Measurements from ENCODE around the gene RASSF1. TPM values are rescaled to one million over a fixed set of nuclear protein-coding genes. Genes with fewer than 3 reads are reported as not detected.
A peak's percentile ranks its signal among the peaks of the same experiment; 100 is the strongest.

Gene RASSF1
- polyA plus RNA-seq, 1 donor from 2014 or later: 51.4 TPM

GRCh38 chr3:50319181-50319893 lies 21.3 kb downstream of the RASSF1 start:
- Histone ChIP-seq H2AFZ (ENCODE audit: low read depth, low read length) (no peak overlapping the region), H3K27me3 (ENCODE audit: insufficient read depth, low read depth, low read length) (no peaks in the 10 kb centered on the region), H3K9me2 (ENCODE audit: insufficient read depth, low read length) (no peaks in the 10 kb centered on the region), H3K9ac (ENCODE audit: low read length) (no peak overlapping the region), H3F3A (ENCODE audit: insufficient read depth, low read length, poor library complexity, severe bottlenecking) (no peaks in the 10 kb centered on the region), H4K20me1 (ENCODE audit: insufficient read depth) (no peaks in the 10 kb centered on the region), H3K4me2 (ENCODE audit: low read length) (no peak overlapping the region), H3K9me3 (ENCODE audit: low read length) (no peaks in the 10 kb centered on the region), H3K27ac (ENCODE audit: low read length) (no peak overlapping the region), H3K36me3 (ENCODE audit: insufficient read depth, low read length) (no peaks in the 10 kb centered on the region), H3K79me2 (replicated peaks; ENCODE audit: insufficient read depth, low read length) (peaks cover 23% of the 10 kb centered on the region), H3K4me3 (ENCODE audit: low read length) (peak overlapping the region; percentile 93)
- TF ChIP-seq, protein P1, sequence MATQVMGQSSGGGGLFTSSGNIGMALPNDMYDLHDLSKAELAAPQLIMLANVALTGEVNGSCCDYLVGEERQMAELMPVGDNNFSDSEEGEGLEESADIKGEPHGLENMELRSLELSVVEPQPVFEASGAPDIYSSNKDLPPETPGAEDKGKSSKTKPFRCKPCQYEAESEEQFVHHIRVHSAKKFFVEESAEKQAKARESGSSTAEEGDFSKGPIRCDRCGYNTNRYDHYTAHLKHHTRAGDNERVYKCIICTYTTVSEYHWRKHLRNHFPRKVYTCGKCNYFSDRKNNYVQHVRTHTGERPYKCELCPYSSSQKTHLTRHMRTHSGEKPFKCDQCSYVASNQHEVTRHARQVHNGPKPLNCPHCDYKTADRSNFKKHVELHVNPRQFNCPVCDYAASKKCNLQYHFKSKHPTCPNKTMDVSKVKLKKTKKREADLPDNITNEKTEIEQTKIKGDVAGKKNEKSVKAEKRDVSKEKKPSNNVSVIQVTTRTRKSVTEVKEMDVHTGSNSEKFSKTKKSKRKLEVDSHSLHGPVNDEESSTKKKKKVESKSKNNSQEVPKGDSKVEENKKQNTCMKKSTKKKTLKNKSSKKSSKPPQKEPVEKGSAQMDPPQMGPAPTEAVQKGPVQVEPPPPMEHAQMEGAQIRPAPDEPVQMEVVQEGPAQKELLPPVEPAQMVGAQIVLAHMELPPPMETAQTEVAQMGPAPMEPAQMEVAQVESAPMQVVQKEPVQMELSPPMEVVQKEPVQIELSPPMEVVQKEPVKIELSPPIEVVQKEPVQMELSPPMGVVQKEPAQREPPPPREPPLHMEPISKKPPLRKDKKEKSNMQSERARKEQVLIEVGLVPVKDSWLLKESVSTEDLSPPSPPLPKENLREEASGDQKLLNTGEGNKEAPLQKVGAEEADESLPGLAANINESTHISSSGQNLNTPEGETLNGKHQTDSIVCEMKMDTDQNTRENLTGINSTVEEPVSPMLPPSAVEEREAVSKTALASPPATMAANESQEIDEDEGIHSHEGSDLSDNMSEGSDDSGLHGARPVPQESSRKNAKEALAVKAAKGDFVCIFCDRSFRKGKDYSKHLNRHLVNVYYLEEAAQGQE (IDR thresholded peaks at IDR 0.05; ENCODE audit: borderline replicate concordance): no peak
- TF ChIP-seq POLR2AphosphoS5 (IDR thresholded peaks at IDR 0.05): no peak
- TF ChIP-seq EZH2 (IDR thresholded peaks at IDR 0.05; ENCODE audit: borderline replicate concordance, insufficient read depth, low read length, poor library complexity, severe bottlenecking): no peak
- no peak for TF ChIP-seq MXI1 (conservative IDR thresholded peaks at IDR 0.05; ENCODE audit: poor library complexity, severe bottlenecking)
- no peak for TF ChIP-seq SMC3 (conservative IDR thresholded peaks at IDR 0.05; ENCODE audit: poor library complexity)
- no peak for TF ChIP-seq TAF1 (IDR thresholded peaks at IDR 0.05; ENCODE audit: low read depth)
- no peak for TF ChIP-seq RAD21 (conservative IDR thresholded peaks at IDR 0.05)

- H3K79me2 ChIP-seq (replicated peaks; ENCODE audit: insufficient read depth, low read length): peaks cover 23% of the 10 kb centered on the region
- H3F3A ChIP-seq (ENCODE audit: insufficient read depth, low read length, poor library complexity, severe bottlenecking): no peaks in the 10 kb centered on the region
- no peak overlapping the region for H3K9ac ChIP-seq (ENCODE audit: low read length)
- H2AFZ ChIP-seq (ENCODE audit: low read depth, low read length): no peak overlapping the region
- no peaks in the 10 kb centered on the region for H3K27me3 ChIP-seq (ENCODE audit: insufficient read depth, low read depth, low read length)
- H3K9me2 ChIP-seq (ENCODE audit: insufficient read depth, low read length): no peaks in the 10 kb centered on the region
- H3K36me3 ChIP-seq (ENCODE audit: insufficient read depth, low read length): no peaks in the 10 kb centered on the region
- peak overlapping the region; percentile 93 for H3K4me3 ChIP-seq (ENCODE audit: low read length)
- H4K20me1 ChIP-seq (ENCODE audit: insufficient read depth): no peaks in the 10 kb centered on the region
- no peak overlapping the region for H3K4me2 ChIP-seq (ENCODE audit: low read length)
- no peaks in the 10 kb centered on the region for H3K9me3 ChIP-seq (ENCODE audit: low read length)
- no peak overlapping the region for H3K27ac ChIP-seq (ENCODE audit: low read length)
- TF ChIP-seq MXI1 (conservative IDR thresholded peaks at IDR 0.05; ENCODE audit: poor library complexity, severe bottlenecking) (no peak), EZH2 (IDR thresholded peaks at IDR 0.05; ENCODE audit: borderline replicate concordance, insufficient read depth, low read length, poor library complexity, severe bottlenecking) (no peak), POLR2AphosphoS5 (IDR thresholded peaks at IDR 0.05) (no peak), TAF1 (IDR thresholded peaks at IDR 0.05; ENCODE audit: low read depth) (no peak), CTCF (IDR thresholded peaks at IDR 0.05; ENCODE audit: poor library complexity, severe bottlenecking) (no peak), EP300 (conservative IDR thresholded peaks at IDR 0.05; ENCODE audit: poor library complexity, severe bottlenecking) (no peak), RAD21 (conservative IDR thresholded peaks at IDR 0.05) (no peak), SMC3 (conservative IDR thresholded peaks at IDR 0.05; ENCODE audit: poor library complexity) (no peak)
- TF ChIP-seq, protein P1 (IDR thresholded peaks at IDR 0.05; ENCODE audit: borderline replicate concordance): no peak
Measured at GRCh38 chr3:50318615-50319014, 22.0 kb downstream of the RASSF1 start.
